Transverse colon (tissue), 4 donors: ENCODE measurements around the gene FERMT3. TPM values are rescaled to one million over a fixed set of nuclear protein-coding genes. Genes with fewer than 3 reads are reported as not detected.

Experiments
- DNase-seq: peaks from one replicate; pipeline ENCODE4 v3.0.0-alpha.2; 2019
- H3K27ac ChIP-seq, 4 donors: fragments of 200-600 bp; sonication (generic); 2 replicates each; pipeline ENCODE4 v1.5.1; 2016 to 2018; ENCODE audit warnings: inconsistent platforms in 4 of 4
- H3K27me3 ChIP-seq: fragments of 200-600 bp; sonication (generic); 2 replicates; pipeline ENCODE4 v1.5.1; 2017; ENCODE audit warnings: inconsistent platforms
- H3K36me3 ChIP-seq, 4 donors: fragments of 200-600 bp; sonication (generic); 2 replicates each; pipeline ENCODE4 v1.5.1; 2017 to 2019; ENCODE audit warnings: inconsistent platforms in 4 of 4
- H3K4me1 ChIP-seq, 4 donors: fragments of 200-600 bp; sonication (generic); 2 replicates each; pipeline ENCODE4 v1.5.1; 2017 to 2020; ENCODE audit warnings: inconsistent platforms in 4 of 4
- H3K4me3 ChIP-seq, 4 donors: fragments of 200-600 bp; sonication (generic); 1 replicate in 1 of 4; 2 replicates in 3 of 4; pipeline versions ENCODE4 v1.5.1 to v1.6.1; 2017 to 2019; ENCODE audit warnings: inconsistent platforms in 4 of 4
- H3K9me3 ChIP-seq, 2 donors: fragments of 200-600 bp; sonication (generic); 2 replicates each; pipeline ENCODE4 v1.5.1; 2017 to 2019; ENCODE audit warnings: inconsistent platforms in 2 of 2
- EP300 ChIP-seq: sonication (generic); formaldehyde crosslinking; IDR thresholded peaks from one replicate; pipeline ENCODE4 v1.6.1; 2017; ENCODE audit warnings: antibody characterized with exemption, low read depth
- POLR2A ChIP-seq: fragments of 450-650 bp; IDR thresholded peaks from one replicate; pipeline ENCODE4 v1.6.1; 2016; ENCODE audit warnings: antibody characterized with exemption, mild to moderate bottlenecking, moderate library complexity
- POLR2AphosphoS5 ChIP-seq, 3 donors: sonication (generic); formaldehyde crosslinking; IDR thresholded peaks; one replicate each; pipeline ENCODE4 v1.6.1; 2016; ENCODE audit warnings: antibody characterized with exemption in 3 of 3
- WGBS, 2 donors: methylation state at CpG; one replicate each; pipeline ENCODE4 v1.1.5; 2018; ENCODE audit warnings: low coverage in 1 of 2; 5-methylcytosine and 5-hydroxymethylcytosine counted together
- in situ Hi-C, 4 donors: fragments of 200-750 bp; cut with MboI; loops; one replicate each; pipeline versions ENCODE4 v1.15.0 to v1.15.1; 2017; ENCODE audit warnings: low sequenced_read_pairs in 3 of 4, low pct_ligation_motif_present in 1 of 4, low pct_unique_long_range_greater_than_20kb in 1 of 4
- intact Hi-C: fragments of 100-400 bp; cut with DNase I; formaldehyde crosslinking; loops from one replicate; pipeline ENCODE4 v1.15.1; 2023; ENCODE audit warnings: low total_unique reads
- total RNA-seq, 4 donors: library from RNA; depleted of rRNA; stranded (reverse); fragments of >200 nt; gene quantifications; one replicate each; pipeline ENCODE4 v1.1.0, GENCODE V29; 2016
- TF ChIP-seq, protein P1 (sequence below), 5 experiments: fragments of 200-600 bp in 3 of 5; fragments of 450-650 bp in 2 of 5; sonication (generic) in 3 of 5; IDR thresholded peaks; 1 replicate in 2 of 5; 2 replicates in 3 of 5; pipeline ENCODE4 v1.5.1; 2016 to 2017; ENCODE audit warnings: antibody characterized with exemption in 5 of 5, inconsistent platforms in 3 of 5, mild to moderate bottlenecking in 2 of 5, moderate library complexity in 1 of 5

The FERMT3 gene
- total RNA-seq, 4 donors from 2014 or later: 14.6 to 63.3 (median 28.6) TPM

DNA sequence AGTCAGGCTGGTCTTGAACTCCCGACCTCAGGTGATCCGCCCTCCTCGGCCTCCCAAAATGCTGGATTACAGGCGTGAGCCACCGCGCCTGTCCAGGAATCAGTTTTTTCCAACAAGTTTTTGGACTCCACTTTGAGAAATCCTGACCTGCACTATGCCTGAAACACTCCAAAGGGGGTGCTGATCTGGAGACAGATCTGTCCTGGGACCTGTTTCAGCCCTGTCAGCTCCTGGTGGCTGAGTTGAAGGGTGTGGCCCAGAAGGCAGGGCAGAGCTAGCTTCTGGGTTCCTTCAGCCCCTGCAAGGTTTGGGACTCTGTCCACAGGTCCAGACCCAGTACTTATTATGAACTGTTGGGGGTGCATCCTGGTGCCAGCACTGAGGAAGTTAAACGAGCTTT, 25.0 kb downstream of the FERMT3 start:
- in situ Hi-C loops (no loop called here), intact Hi-C loops (no loop called here)
- 78% methylated on average over 7 of the region's 7 CpGs; no CpG with 5 or more reads in 1 of the 2 donors for WGBS, 2 donors
- H3K4me3 ChIP-seq: peak overlapping the region in 2 of 4 donors; percentile 71 to 87
- H3K9me3 ChIP-seq: no peaks in the 10 kb centered on the region
- H3K36me3 ChIP-seq: no peaks in the 10 kb centered on the region
- no peak for DNase-seq
- H3K27me3 ChIP-seq: no peaks in the 10 kb centered on the region
- TF ChIP-seq POLR2AphosphoS5 (IDR thresholded peaks at IDR 0.05) (no peak), EP300 (no peak), POLR2A (no peak)
- TF ChIP-seq, protein P1, sequence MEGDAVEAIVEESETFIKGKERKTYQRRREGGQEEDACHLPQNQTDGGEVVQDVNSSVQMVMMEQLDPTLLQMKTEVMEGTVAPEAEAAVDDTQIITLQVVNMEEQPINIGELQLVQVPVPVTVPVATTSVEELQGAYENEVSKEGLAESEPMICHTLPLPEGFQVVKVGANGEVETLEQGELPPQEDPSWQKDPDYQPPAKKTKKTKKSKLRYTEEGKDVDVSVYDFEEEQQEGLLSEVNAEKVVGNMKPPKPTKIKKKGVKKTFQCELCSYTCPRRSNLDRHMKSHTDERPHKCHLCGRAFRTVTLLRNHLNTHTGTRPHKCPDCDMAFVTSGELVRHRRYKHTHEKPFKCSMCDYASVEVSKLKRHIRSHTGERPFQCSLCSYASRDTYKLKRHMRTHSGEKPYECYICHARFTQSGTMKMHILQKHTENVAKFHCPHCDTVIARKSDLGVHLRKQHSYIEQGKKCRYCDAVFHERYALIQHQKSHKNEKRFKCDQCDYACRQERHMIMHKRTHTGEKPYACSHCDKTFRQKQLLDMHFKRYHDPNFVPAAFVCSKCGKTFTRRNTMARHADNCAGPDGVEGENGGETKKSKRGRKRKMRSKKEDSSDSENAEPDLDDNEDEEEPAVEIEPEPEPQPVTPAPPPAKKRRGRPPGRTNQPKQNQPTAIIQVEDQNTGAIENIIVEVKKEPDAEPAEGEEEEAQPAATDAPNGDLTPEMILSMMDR (IDR thresholded peaks at IDR 0.05): no peak
- peaks cover 18 to 78% (median 54%) of the 10 kb centered on the region in 4 donors for H3K4me1 ChIP-seq
- peak overlapping the region in 3 of 4 donors; percentile 93 to 95 (median 94) for H3K27ac ChIP-seq

DNA sequence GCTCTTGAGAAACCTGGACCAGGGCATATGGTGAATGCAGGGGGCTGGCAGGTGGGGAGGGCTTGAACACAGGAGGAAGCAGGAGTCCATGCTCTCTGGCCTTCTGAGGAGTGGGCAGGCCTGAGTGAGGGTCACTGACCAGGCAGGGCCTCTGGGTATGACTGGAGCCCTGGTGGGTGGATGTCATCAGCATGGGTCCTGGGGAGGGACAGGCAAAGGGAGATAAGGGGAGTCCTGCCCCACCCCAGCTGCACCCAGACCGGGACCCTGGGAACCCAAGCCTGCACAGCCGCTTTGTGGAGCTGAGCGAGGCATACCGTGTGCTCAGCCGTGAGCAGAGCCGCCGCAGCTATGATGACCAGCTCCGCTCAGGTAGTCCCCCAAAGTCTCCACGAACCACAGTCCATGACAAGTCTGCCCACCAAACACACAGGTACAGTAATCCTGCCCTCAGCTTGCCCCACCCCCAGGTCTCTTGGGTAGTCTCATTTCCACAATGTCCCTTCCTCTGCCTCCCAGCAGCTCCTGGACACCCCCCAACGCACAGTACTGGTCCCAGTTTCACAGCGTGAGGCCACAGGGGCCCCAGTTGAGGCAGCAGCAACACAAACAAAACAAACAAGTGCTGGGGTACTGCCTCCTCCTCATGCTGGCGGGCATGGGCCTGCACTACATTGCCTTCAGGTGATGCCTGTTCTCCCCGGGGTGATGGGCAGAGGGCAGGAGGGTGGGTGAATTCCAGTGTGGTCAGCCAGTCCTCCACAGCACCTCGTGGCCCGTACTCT, 25.9 kb downstream of the FERMT3 start:
- no peak for DNase-seq
- Histone ChIP-seq H3K36me3 (no peaks in the 10 kb centered on the region), H3K9me3 (no peaks in the 10 kb centered on the region), H3K4me3 (no peak overlapping the region), H3K27ac (peak overlapping the region in 1 of 4 donors; percentile 93), H3K4me1 (peaks cover 15 to 79% (median 53%) of the 10 kb centered on the region in 4 donors), H3K27me3 (no peaks in the 10 kb centered on the region)
- TF ChIP-seq EP300 (no peak), POLR2A (no peak), POLR2AphosphoS5 (IDR thresholded peaks at IDR 0.05) (no peak)
- TF ChIP-seq, protein P1 (IDR thresholded peaks at IDR 0.05): no peak
- intact Hi-C loops: no loop called here
- WGBS, 2 donors: 86% methylated on average over 15 of the region's 15 CpGs; no CpG with 5 or more reads in 1 of the 2 donors
- in situ Hi-C loops: no loop called here

DNA sequence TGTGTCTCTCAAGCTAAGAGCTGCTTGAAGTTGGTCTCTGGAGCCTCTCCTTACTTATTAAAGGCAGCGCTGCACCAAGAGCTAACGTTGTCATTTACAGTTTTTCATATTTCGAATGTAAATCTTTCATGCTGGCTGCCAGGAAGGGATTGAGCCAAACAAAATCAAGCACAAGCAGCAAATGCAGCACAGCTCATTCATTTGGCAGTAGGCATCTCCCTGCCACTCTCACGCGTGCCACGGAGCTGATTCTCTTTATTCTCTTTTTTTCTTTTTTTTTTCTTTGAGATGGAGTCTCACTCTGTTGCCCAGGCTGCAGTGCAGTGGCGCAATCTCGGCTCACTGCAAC, 26.4 kb downstream of the FERMT3 start:
- TF ChIP-seq POLR2AphosphoS5 (IDR thresholded peaks at IDR 0.05) (no peak), POLR2A (no peak), EP300 (no peak)
- TF ChIP-seq, protein P1 (IDR thresholded peaks at IDR 0.05): no peak
- Histone ChIP-seq H3K4me1 (peaks cover 12 to 79% (median 55%) of the 10 kb centered on the region in 4 donors), H3K27me3 (no peaks in the 10 kb centered on the region), H3K9me3 (no peaks in the 10 kb centered on the region), H3K27ac (peak overlapping the region in 1 of 4 donors; percentile 93), H3K36me3 (no peaks in the 10 kb centered on the region), H3K4me3 (no peak overlapping the region)
- 90 to 92% methylated on average over 6 to 8 of the region's 8 CpGs for WGBS, 2 donors
- in situ Hi-C loops: no loop called here
- DNase-seq: no peak
- intact Hi-C loops: no loop called here

DNA sequence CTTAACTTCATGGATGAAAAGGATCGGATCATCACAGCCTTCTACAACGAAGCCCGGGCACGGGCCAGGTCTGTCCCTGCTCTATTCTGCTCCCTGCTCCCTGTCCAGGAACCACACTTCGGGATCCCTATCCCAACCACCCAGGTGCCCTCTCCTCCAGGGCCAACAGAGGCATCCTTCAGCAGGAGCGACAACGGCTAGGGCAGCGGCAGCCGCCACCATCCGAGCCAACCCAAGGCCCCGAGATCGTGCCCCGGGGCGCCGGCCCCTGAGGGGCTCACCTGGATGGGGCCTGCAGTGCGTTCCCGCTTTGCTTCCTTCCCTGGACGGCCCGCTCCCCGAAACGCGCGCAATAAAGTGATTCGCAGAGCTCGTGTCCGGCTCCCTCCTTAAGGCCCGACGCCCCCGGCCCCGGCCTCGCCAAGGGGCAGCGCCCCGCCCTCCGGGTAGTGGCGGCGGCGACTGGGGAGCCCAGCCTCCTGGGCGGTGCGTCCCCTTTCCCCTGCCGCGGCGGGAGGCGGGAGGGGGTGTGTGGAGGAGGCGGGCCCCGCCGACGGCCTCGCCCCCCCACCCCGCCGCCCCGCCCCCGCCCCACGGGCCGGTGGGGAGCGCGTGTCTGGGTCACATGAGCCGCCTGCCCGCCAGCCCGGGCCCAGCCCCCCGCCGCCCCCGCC, 27.5 kb downstream of the FERMT3 start, which contains the start of gene VEGFB:
Gene VEGFB, plus strand, starts transcription at position 672 of the 674 bp plus-strand sequence. CDS start 250 bp downstream, outside the sequence.
- DNase-seq: peak; percentile 86
- Histone ChIP-seq H3K4me3 (peak within 1 kb of the TSS; percentile 59 to 77 (median 70)), H3K36me3 (no peaks in the 10 kb centered on the region), H3K4me1 (peaks cover 15 to 78% (median 59%) of the 10 kb centered on the region in 4 donors), H3K27me3 (no peaks in the 10 kb centered on the region), H3K9me3 (no peaks in the 10 kb centered on the region), H3K27ac (peak within 1 kb of the TSS; percentile 81 to 95 (median 87))
- intact Hi-C loops: no loop called here
- no peak for TF ChIP-seq EP300
- TF ChIP-seq, protein P1 (IDR thresholded peaks at IDR 0.05): no peak
- TF ChIP-seq POLR2AphosphoS5 (IDR thresholded peaks at IDR 0.05): peak in 2 of 3 donors; percentile 49 to 76
- TF ChIP-seq POLR2A: peak; percentile 32
- WGBS, 2 donors: 9% methylated on average over 21 of the region's 62 CpGs; no CpG with 5 or more reads in 1 of the 2 donors
- in situ Hi-C loops: no loop called here
